Aorta (tissue), 5 donors: ENCODE results near the gene CPVL. TPM values are rescaled to one million over a fixed set of nuclear protein-coding genes. Genes with fewer than 3 reads are reported as not detected.

Source experiments
- ATAC-seq: fragments of 200-7000 bp; cut with Tn5 transposase; one replicate; pipeline ENCODE4 v1.9.1; 2022; ENCODE audit warnings: moderate library complexity; ENCODE audit not compliant: low FRiP score
- DNase-seq, 2 donors: peaks; one replicate each; pipeline ENCODE4 v3.0.0-alpha.2; 2020
- H3K27ac ChIP-seq, 2 donors: one replicate each; pipeline ENCODE4 v1.5.1; 2013; ENCODE audit warnings: low read length in 2 of 2, mild to moderate bottlenecking in 2 of 2, moderate library complexity in 2 of 2, control low read depth in 1 of 2, inconsistent platforms in 1 of 2, low read depth in 1 of 2
- H3K27me3 ChIP-seq, 2 donors: one replicate each; pipeline ENCODE4 v1.6.1; 2013; ENCODE audit warnings: control low read depth in 1 of 2, low read length in 1 of 2, mild to moderate bottlenecking in 1 of 2, moderate library complexity in 1 of 2; ENCODE audit not compliant: insufficient read depth in 2 of 2, control insufficient read depth in 1 of 2
- H3K36me3 ChIP-seq, 2 donors: one replicate each; pipeline ENCODE4 v1.6.1; 2013; ENCODE audit warnings: control low read depth in 1 of 2, low read length in 1 of 2, mild to moderate bottlenecking in 1 of 2; ENCODE audit not compliant: insufficient read depth in 2 of 2, control insufficient read depth in 1 of 2
- H3K4me1 ChIP-seq, 2 donors: one replicate each; pipeline ENCODE4 v1.6.1; 2013; ENCODE audit warnings: low read length in 2 of 2, control low read depth in 1 of 2, mild to moderate bottlenecking in 1 of 2, moderate library complexity in 1 of 2; ENCODE audit not compliant: insufficient read depth in 2 of 2, control insufficient read depth in 1 of 2
- H3K4me3 ChIP-seq, 2 donors: one replicate each; pipeline ENCODE4 v1.5.1; 2013; ENCODE audit warnings: low read length in 2 of 2, control low read depth in 1 of 2, mild to moderate bottlenecking in 1 of 2
- H3K9me3 ChIP-seq: one replicate; pipeline ENCODE4 v1.6.1; 2013; ENCODE audit warnings: mild to moderate bottlenecking, low read length; ENCODE audit not compliant: control insufficient read depth
- WGBS, 2 donors: extraction: QIAGEN DNeasy Blood & Tissue Kit; methylation state at CpG; one replicate each; pipeline ENCODE4 v1.1.7; 2013; 5-methylcytosine and 5-hydroxymethylcytosine counted together
- intact Hi-C, 2 donors: fragments of 100-400 bp; cut with DNase I; formaldehyde crosslinking; loops; one replicate each; pipeline versions ENCODE4 v1.14.2 to v1.15.0; 2022
- polyA plus RNA-seq, 2 donors: library from polyadenylated mRNA; stranded (reverse); fragments of 200-250 nt; gene quantifications; one replicate each; pipeline ENCODE4 v1.2.3, GENCODE V29; 2013
- total RNA-seq, 2 donors: library from RNA; stranded (reverse); fragmentation: NEBNext Ultra II Directional; extraction: Animal tissue kit (Norgen Biotek cat#: 25700); gene quantifications; one replicate each; pipeline ENCODE4 v1.2.1, GENCODE V29; 2021
- donor health status: healthy with polysubstance abuse.
- donor health status: Bipolar disorder and iron deficiency.
- donor health status: DM: no; HTN: no; CAD: no.
- donor health status: DM: no; HTN: no; CAD: no.
- donor health status: DM: yes; HTN: yes; CAD: no.

The CPVL gene
- total and polyA plus RNA-seq, 4 donors = 2.7 to 50.2 (median 24.3) TPM

- ATAC-seq (no peak), DNase-seq (no peak)
- H3K4me3 ChIP-seq = no peak overlapping the region
- H3K27ac ChIP-seq = no peak overlapping the region
- 81 to 88% methylated on average over 2 of the region's 2 CpGs for WGBS, 2 donors
- H3K4me1 ChIP-seq = no peaks in the 10 kb centered on the region
- no peaks in the 10 kb centered on the region for H3K27me3 ChIP-seq
- no peaks in the 10 kb centered on the region for H3K9me3 ChIP-seq
- intact Hi-C loops = no loop called here
- no peaks in the 10 kb centered on the region for H3K36me3 ChIP-seq
Measured at GRCh38 chr7:29066641-29067040, 79.7 kb downstream of the CPVL start.

GRCh38 chr7:29065181-29065857 is 81.0 kb downstream of the CPVL start:
- Histone ChIP-seq H3K36me3 (no peaks in the 10 kb centered on the region), H3K9me3 (no peaks in the 10 kb centered on the region), H3K27me3 (no peaks in the 10 kb centered on the region), H3K4me1 (no peaks in the 10 kb centered on the region), H3K27ac (no peak overlapping the region), H3K4me3 (no peak overlapping the region)
- ATAC-seq (no peak), DNase-seq (no peak)
- WGBS, 2 donors = 62 to 69% methylated on average over 5 of the region's 5 CpGs
- intact Hi-C loops = no loop called here

- H3K4me3 ChIP-seq = no peak overlapping the region
- H3K36me3 ChIP-seq = no peaks in the 10 kb centered on the region
- ATAC-seq = no peak
- H3K9me3 ChIP-seq = no peaks in the 10 kb centered on the region
- H3K27ac ChIP-seq = no peak overlapping the region
- 59 to 71% methylated on average over 2 of the region's 2 CpGs for WGBS, 2 donors
- DNase-seq = no peak
- intact Hi-C loops = no loop called here
- H3K27me3 ChIP-seq = no peaks in the 10 kb centered on the region
- H3K4me1 ChIP-seq = no peaks in the 10 kb centered on the region
Measured at GRCh38 chr7:29063872-29064271, 82.5 kb downstream of the CPVL start.

- H3K9me3 ChIP-seq = no peaks in the 10 kb centered on the region
- no peaks in the 10 kb centered on the region for H3K4me1 ChIP-seq
- intact Hi-C loops = no loop called here
- ATAC-seq (no peak), DNase-seq (no peak)
- no peak overlapping the region for H3K27ac ChIP-seq
- H3K4me3 ChIP-seq = no peak overlapping the region
- no peaks in the 10 kb centered on the region for H3K36me3 ChIP-seq
- H3K27me3 ChIP-seq = no peaks in the 10 kb centered on the region
- 65 to 72% methylated on average over 3 of the region's 3 CpGs for WGBS, 2 donors
Measured at GRCh38 chr7:29063236-29063635, 83.1 kb downstream of the CPVL start.

GRCh38 chr7:29053105-29053872 is 93.0 kb downstream of the CPVL start:
- Histone ChIP-seq H3K4me1 (no peaks in the 10 kb centered on the region), H3K36me3 (no peaks in the 10 kb centered on the region), H3K27me3 (no peaks in the 10 kb centered on the region), H3K4me3 (no peak overlapping the region), H3K27ac (no peak overlapping the region), H3K9me3 (no peaks in the 10 kb centered on the region)
- ATAC-seq (no peak), DNase-seq (no peak)
- intact Hi-C loops = no loop called here

- no peak for ATAC-seq
- no peaks in the 10 kb centered on the region for H3K27me3 ChIP-seq
- intact Hi-C loops = no loop called here
Measured at GRCh38 chr7:29046978-29047377, 99.4 kb downstream of the CPVL start.

GRCh38 chr7:29045258-29046086 is 100.9 kb downstream of the CPVL start:
- Histone ChIP-seq H3K36me3 (no peaks in the 10 kb centered on the region), H3K27me3 (no peaks in the 10 kb centered on the region), H3K4me3 (no peak overlapping the region), H3K4me1 (no peaks in the 10 kb centered on the region), H3K9me3 (no peaks in the 10 kb centered on the region), H3K27ac (no peak overlapping the region)
- intact Hi-C loops = no loop called here
- no peak for ATAC-seq
- WGBS, 2 donors = 13 to 23% methylated on average over 4 of the region's 4 CpGs
- no peak for DNase-seq

More at GRCh38 chr7:29046978-29047377, 99.4 kb downstream of the CPVL start:
- WGBS, 2 donors = 89 to 92% methylated on average over 2 of the region's 2 CpGs
- Histone ChIP-seq H3K9me3 (no peaks in the 10 kb centered on the region), H3K27ac (no peak overlapping the region), H3K4me3 (no peak overlapping the region), H3K36me3 (no peaks in the 10 kb centered on the region), H3K4me1 (no peaks in the 10 kb centered on the region)
- DNase-seq = no peak

- intact Hi-C loops = no loop called here
- Histone ChIP-seq H3K27ac (no peak overlapping the region), H3K36me3 (no peaks in the 10 kb centered on the region), H3K4me1 (no peaks in the 10 kb centered on the region), H3K9me3 (no peaks in the 10 kb centered on the region), H3K27me3 (no peaks in the 10 kb centered on the region), H3K4me3 (no peak overlapping the region)
- no peak for ATAC-seq
- no peak for DNase-seq
- 80 to 83% methylated on average over 5 of the region's 5 CpGs for WGBS, 2 donors
Measured at GRCh38 chr7:29044554-29044953, 101.8 kb downstream of the CPVL start.
